Gastrocnemius medialis (tissue), 4 donors: ENCODE results near the gene CALM1. TPM values are rescaled to one million over a fixed set of nuclear protein-coding genes. Genes with fewer than 3 reads are reported as not detected.

ENCODE experiments used
- ATAC-seq, 2 donors: fragments of 150-250 bp; one replicate each; pipeline ENCODE4 v1.9.1; 2016
- DNase-seq, 2 donors: peaks; one replicate each; pipeline ENCODE4 v3.0.0-alpha.2; 2019
- H3K27ac ChIP-seq, 4 donors: fragments of 200-600 bp; sonication (generic); 1 replicate in 1 of 4; 2 replicates in 3 of 4; pipeline ENCODE4 v1.5.1; 2016 to 2018; ENCODE audit warnings: mild to moderate bottlenecking in 2 of 4, moderate library complexity in 1 of 4
- H3K27me3 ChIP-seq, 3 donors: fragments of 200-600 bp; sonication (generic) in 2 of 3; 1 replicate in 1 of 3; 2 replicates in 2 of 3; pipeline versions ENCODE4 v1.5.1 to v1.6.0; 2016 to 2019; ENCODE audit warnings: mild to moderate bottlenecking in 1 of 3, moderate library complexity in 1 of 3
- H3K36me3 ChIP-seq, 2 donors: fragments of 200-600 bp; sonication (generic) in 1 of 2; one replicate each; pipeline ENCODE4 v1.5.1; 2017 to 2018
- H3K4me1 ChIP-seq, 2 donors: fragments of 200-600 bp; sonication (generic) in 1 of 2; one replicate each; pipeline ENCODE4 v1.5.1; 2016 to 2017; ENCODE audit warnings: mild to moderate bottlenecking in 2 of 2
- H3K4me3 ChIP-seq, 4 donors: fragments of 200-600 bp; sonication (generic) in 3 of 4; 1 replicate in 1 of 4; 2 replicates in 3 of 4; pipeline ENCODE4 v1.5.1; 2016 to 2019; ENCODE audit warnings: mild to moderate bottlenecking in 2 of 4
- H3K9me3 ChIP-seq, 3 donors: fragments of 200-600 bp; sonication (generic) in 2 of 3; 1 replicate in 1 of 3; 2 replicates in 2 of 3; pipeline ENCODE4 v1.5.1; 2016 to 2019
- CTCF ChIP-seq, 5 experiments: fragments of 450-650 bp in 3 of 5; fragments of 200-600 bp in 2 of 5; sonication (generic) in 2 of 5; IDR thresholded peaks in 4 of 5; conservative IDR thresholded peaks in 1 of 5; 1 replicate in 4 of 5; 2 replicates in 1 of 5; pipeline ENCODE4 v1.5.1; 2016 to 2019; ENCODE audit warnings: antibody characterized with exemption in 5 of 5, mild to moderate bottlenecking in 3 of 5, moderate library complexity in 3 of 5
- POLR2A ChIP-seq, 2 donors: fragments of 450-650 bp; IDR thresholded peaks; one replicate each; pipeline ENCODE4 v1.6.1; 2017; ENCODE audit warnings: antibody characterized with exemption in 2 of 2, mild to moderate bottlenecking in 2 of 2, moderate library complexity in 2 of 2
- in situ Hi-C, 4 donors: fragments of 200-750 bp; cut with MboI; loops; one replicate each; pipeline versions ENCODE4 v1.15.0 to v1.8.0; 2017; ENCODE audit warnings: low sequenced_read_pairs in 4 of 4
- intact Hi-C: fragments of 100-400 bp; cut with DNase I; formaldehyde crosslinking; loops from one replicate; pipeline ENCODE4 v1.15.1; 2023; ENCODE audit warnings: low total_unique reads
- total RNA-seq, 4 donors: library from RNA; depleted of rRNA; stranded (reverse); fragments of >200 nt; gene quantifications; one replicate each; pipeline versions ENCODE4 v1.1.0 to v1.2.3, GENCODE V29; 2016

The CALM1 gene
- total RNA-seq, 4 donors from 2014 or later = 466 to 1,278 (median 1,009) TPM

GRCh38 chr14:90355540-90356518 is 41.0 kb upstream of the CALM1 start:
- Histone ChIP-seq H3K9me3 (no peaks in the 10 kb centered on the region), H3K4me3 (no peak overlapping the region), H3K36me3 (no peaks in the 10 kb centered on the region), H3K4me1 (no peaks in the 10 kb centered on the region), H3K27me3 (no peaks in the 10 kb centered on the region), H3K27ac (no peak overlapping the region)
- intact Hi-C loops (no loop called here), in situ Hi-C loops (no loop called here)
- no peak for DNase-seq
- TF ChIP-seq POLR2A (IDR thresholded peaks at IDR 0.05) = no peak
- TF ChIP-seq CTCF (IDR thresholded peaks at IDR 0.05 in 4 of 5, conservative IDR thresholded peaks at IDR 0.05 in 1 of 5) = no peak
- ATAC-seq = no peak

- Histone ChIP-seq H3K27me3 (no peaks in the 10 kb centered on the region), H3K4me3 (no peak overlapping the region), H3K4me1 (no peaks in the 10 kb centered on the region), H3K27ac (no peak overlapping the region), H3K36me3 (no peaks in the 10 kb centered on the region), H3K9me3 (no peaks in the 10 kb centered on the region)
- DNase-seq = no peak
- TF ChIP-seq POLR2A (IDR thresholded peaks at IDR 0.05) = no peak
- TF ChIP-seq CTCF (IDR thresholded peaks at IDR 0.05 in 4 of 5, conservative IDR thresholded peaks at IDR 0.05 in 1 of 5) = no peak
- no peak for ATAC-seq
- in situ Hi-C loops = no loop called here
- intact Hi-C loops = no loop called here
Measured at GRCh38 chr14:90356925-90357324, 39.9 kb upstream of the CALM1 start.

- TF ChIP-seq CTCF (IDR thresholded peaks at IDR 0.05 in 4 of 5, conservative IDR thresholded peaks at IDR 0.05 in 1 of 5) (no peak), POLR2A (IDR thresholded peaks at IDR 0.05) (no peak)
- DNase-seq (no peak), ATAC-seq (no peak)
- H3K4me1 ChIP-seq = no peaks in the 10 kb centered on the region
- in situ Hi-C loops = no loop called here
- no peak overlapping the region for H3K4me3 ChIP-seq
- intact Hi-C loops = no loop called here
- H3K27me3 ChIP-seq = no peaks in the 10 kb centered on the region
- no peaks in the 10 kb centered on the region for H3K9me3 ChIP-seq
- H3K36me3 ChIP-seq = no peaks in the 10 kb centered on the region
- no peak overlapping the region for H3K27ac ChIP-seq
Measured at GRCh38 chr14:90358359-90358758, 38.5 kb upstream of the CALM1 start.

GRCh38 chr14:90361865-90362557 is 34.8 kb upstream of the CALM1 start:
- Histone ChIP-seq H3K27me3 (no peaks in the 10 kb centered on the region), H3K4me1 (no peaks in the 10 kb centered on the region), H3K4me3 (no peak overlapping the region), H3K9me3 (no peaks in the 10 kb centered on the region), H3K27ac (no peak overlapping the region), H3K36me3 (no peaks in the 10 kb centered on the region)
- no peak for DNase-seq
- intact Hi-C loops = no loop called here
- ATAC-seq = no peak
- no peak for TF ChIP-seq CTCF (IDR thresholded peaks at IDR 0.05 in 4 of 5, conservative IDR thresholded peaks at IDR 0.05 in 1 of 5)
- no peak for TF ChIP-seq POLR2A (IDR thresholded peaks at IDR 0.05)
- in situ Hi-C loops = no loop called here
